ENCODE results near the gene SWI5.

Gene SWI5

DNA sequence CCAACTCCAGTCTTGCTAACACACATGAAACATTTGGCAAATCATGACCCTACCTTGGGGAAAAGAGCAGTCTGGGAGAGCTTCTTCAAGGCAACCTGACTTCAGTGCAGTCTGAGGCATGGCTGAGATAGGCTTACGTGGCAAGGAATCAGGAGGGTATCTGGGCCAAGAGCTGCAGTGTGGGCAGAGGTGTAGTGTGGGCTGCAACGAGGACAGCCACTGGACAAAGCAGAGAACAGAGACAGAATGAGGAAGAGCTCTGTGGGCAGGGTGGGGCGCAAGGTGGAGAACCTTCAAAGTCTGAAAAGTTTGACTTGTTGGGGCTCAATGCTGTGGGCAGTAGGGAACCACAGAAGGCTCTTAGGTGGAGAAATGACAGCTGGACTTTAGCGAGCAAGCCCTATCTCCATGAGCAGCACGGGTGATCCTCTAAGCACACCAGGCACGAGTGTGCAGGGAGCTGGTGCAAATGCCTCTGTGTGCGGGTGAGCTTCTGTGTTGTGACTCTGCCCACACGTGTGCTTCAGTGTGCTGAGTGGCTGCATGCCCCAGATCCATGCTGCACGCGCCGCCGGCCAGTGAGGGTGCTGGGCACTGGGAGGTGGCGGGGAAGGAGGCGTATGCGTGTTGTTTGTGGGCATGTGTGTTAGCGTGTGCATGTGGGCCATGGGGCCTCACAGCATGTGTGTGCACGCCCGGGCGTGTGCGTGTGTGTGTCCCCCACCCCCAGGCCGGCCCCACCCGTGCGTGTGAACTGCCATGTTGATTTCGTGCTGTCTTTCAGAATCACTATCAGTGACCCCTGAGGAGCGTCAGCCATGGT lies 23.5 kb upstream of the SWI5 start:
- no peak for DNase-seq (ENCODE audit: low spot score)

DNA sequence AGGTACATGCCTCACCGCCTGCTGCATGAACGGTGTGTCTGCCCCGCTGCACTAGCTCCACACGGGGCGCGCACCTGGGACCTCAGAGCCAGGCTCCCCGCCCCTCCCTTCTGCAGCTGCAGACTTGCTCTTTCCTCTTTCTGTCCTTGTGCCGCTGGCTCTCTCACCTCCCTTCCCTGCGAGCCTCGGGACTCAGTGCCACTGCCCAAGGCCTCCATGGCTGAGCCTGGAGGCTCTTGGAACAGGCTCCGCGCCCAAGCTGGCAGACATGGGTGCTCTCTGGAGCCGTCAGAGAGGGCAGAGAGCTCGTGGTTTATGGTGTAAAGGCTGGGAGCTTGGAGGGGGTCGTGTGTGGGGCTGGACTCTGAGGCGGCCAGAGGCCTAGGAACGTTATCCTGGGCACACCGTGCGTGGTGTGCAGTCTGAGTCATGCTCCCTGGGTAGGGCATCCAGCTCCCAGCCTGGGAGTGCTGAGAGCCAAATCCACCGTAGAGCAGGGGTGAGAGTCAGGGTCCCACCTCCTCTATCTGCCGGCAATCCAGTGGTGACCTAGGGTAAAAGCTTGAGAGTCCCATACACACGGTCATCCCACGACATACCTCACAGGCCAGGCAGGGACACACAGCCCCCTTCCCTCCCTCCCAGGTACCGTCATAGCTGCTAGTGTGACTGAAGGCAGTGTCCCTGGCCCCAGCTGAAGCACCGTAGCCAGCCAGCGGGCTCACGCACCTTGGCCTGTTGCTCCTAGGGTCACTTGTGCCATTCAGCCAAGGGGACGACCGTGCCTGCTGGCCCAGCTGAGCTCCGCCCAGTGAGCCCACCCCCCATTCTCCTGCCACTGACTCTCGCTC lies 22.7 kb upstream of the SWI5 start:
- peak; percentile 49 for DNase-seq (ENCODE audit: low spot score)

DNA sequence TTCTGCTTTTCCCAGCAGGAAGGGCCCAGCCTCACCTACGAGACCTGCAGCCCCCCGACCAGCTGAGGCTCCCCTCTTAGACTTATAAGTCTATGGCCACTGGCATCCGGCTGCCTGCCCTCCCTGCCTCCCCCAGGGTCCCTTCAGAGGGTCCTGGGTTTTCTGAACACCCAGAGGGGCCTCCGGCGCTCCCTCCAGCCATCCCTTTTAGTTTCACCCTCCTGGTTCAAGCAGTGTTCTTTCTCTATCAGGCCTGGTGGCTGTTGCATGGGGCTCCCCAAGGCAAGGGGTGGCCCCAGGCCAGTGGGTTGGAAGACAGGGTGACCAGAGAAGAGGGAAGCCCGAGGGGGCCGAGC lies 22.1 kb upstream of the SWI5 start:
- DNase-seq (ENCODE audit: low spot score): no peak

DNA sequence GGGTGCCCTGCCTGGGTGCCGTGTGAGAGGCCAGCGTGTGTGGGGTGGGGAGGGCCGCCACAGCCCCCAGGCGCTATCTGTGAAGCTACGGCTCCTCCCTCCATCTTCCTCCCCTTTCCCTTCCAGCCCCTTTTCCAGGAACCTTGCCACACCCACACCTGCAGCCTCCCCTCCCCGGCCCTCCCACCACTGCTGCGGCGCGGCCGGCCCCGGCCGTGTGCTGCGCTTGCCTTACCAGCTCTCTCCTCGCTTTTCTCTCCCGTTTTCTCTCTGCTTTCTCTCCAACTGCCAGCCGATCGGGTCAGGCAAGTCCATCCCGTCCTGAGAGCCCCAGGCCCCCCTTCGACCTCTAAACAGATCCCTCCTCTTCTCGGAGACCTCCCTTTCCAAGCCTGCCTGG lies 21.7 kb upstream of the SWI5 start:
- no peak for DNase-seq (ENCODE audit: low spot score)

DNA sequence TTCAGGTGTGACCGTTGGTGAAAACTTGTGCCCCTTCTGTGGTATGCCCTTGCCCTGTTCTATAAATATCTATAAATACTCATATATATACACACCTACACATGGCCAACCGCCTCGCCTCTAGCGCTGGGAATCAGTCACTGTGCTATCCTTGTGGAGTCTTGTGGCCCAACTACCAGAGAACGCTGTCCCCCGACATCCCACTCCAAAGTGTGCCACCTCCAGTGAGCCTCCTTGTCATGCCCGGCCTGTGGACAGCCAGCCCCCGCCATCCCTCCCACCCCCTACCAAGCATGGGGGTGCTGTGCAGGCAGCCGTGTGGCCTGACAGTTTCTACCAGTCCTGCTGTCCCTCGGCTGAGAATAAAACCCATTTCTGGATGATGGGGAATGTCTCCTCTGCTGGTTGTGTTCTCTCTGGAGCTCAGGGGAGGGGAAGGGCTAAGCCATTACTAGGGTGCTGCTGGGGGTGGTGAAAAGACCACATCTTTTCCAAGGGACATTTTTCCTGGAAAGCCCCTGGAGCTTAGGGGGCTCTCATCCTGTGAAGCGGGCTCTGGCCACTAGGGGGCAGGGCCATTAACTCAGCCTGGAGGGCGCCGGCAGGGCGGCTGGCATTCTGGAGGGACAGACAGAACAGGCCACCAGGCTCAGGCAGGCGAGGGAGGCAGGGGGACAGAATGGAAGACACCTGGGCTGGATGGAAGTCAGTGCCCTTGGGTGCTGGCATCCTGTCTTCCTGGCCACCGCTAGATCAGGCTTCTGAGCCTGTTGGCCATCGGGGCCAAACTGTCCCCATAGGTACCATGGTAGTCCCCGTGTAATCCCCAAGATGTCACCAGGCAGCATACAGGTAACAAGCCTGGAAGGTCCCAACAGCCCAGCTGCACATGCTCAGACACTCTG lies 21.0 kb upstream of the SWI5 start:
- DNase-seq (ENCODE audit: low spot score): peak; percentile 72

DNA sequence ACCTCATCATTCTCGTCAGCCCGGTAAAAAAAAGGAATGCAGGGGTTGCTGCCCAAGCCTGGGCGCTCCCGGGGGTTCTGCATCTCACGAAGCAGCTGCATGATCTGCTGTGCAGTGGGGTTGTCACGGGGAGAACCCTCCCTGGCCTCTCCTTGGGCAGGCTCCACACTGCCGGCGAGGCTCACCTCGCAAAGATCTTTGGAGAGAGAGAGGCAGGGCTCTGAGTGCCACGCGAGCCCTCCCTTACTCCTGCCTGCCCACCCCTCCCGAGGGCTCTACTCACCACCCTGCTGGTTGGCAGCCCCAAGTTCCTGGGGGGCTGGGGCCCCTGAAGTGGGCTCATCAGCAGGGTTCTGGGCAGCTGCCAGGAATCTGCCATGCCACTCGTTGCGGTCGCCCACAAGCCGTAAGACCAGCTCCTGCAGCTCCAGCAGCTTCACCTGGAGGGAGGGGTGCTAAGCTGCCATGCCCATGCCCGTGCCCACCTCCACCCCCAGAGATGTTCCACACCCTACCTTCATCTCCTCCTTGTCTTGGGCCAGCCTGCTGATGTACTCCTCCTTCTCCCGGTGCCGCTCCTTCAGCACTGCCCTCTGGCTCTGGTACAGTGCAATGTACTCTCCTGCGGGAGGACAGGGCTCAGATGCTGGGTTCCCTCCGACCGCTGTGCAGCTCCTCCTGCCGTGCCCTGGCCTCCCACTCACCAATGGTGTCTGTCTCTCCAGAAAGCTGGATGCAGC lies 18.8 kb upstream of the SWI5 start:
- no peak for DNase-seq (ENCODE audit: low spot score)

DNA sequence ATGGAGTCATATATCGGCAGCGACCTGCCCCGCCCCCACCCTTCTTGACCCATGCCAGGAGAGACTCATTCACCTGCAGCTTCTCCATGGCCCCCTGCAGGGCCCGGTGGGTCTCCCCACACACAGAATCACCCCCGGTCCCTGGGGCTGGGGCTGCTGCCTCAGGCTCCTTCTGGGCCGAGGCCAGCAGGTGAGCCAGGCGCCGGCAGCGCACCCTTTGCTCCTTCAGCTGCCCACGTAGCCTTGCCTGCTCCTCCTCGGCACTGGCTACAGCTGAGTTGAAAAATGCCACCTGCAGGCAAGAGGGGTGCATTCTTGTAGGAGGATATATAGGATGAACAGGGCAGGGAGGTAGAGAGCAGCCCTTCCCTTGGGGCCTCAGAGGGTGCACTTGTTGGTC lies 18.2 kb upstream of the SWI5 start:
- no peak for DNase-seq (ENCODE audit: low spot score)

DNA sequence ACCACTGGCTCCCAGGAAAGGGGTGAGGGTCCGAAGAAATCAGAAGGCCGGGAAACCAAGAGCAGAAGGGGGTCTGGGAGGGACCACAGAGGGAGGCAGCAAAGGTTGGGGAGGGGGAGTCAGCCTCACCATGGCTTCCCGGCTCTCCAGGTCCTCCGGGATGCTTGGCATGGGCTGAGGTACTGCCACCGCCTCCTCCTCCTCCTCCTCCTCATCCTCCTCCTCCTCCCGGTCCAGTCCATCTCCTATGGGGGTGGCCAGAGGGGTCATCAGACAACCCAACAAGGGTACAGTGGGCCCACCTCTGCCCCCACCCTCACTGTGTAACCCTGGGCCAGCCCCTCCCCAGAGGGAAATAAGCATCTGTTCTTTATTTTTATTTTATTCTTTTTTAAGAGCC lies 17.8 kb upstream of the SWI5 start:
- DNase-seq (ENCODE audit: low spot score): no peak

DNA sequence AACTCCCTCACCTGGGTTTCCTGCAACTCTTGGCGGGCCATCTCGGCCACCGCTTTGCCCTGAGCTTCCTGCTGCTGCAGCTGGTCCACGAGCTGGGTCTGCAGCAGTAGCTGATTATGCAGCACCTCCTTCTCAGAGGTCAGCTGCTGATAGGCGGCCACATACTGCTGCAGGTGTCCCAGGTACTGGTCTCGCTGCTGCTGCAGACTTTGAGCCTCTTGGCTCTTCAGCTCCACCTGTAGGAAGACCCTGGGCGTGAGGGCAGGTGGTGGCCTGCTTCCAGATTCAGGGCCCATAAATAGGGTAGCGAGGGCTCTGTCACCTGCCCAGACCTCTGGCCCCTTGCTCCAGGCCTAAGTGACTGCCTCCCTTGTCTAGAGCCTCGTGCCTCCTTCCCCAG lies 16.9 kb upstream of the SWI5 start:
- DNase-seq (ENCODE audit: low spot score): no peak

DNA sequence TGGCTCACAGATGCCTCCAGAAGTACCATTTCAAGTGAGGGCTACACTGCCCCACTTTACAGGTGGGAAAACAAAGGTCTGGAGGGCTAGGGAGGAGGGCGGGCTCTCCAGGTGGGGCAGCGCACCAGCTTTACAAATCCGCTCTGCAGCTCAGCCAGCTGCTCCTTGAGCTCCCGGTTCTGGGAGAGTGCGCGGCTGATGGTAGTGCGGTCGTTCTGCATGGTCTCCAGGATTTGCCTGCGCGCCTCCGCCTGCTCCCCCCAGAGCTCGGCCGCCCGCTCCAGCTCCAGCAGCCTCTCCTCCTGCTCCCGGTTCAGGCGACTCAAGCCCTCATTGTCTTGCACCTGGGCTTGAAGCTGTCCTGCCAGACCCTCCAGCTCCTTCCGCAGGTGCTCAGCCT lies 15.7 kb upstream of the SWI5 start:
- DNase-seq (ENCODE audit: low spot score): no peak

DNA sequence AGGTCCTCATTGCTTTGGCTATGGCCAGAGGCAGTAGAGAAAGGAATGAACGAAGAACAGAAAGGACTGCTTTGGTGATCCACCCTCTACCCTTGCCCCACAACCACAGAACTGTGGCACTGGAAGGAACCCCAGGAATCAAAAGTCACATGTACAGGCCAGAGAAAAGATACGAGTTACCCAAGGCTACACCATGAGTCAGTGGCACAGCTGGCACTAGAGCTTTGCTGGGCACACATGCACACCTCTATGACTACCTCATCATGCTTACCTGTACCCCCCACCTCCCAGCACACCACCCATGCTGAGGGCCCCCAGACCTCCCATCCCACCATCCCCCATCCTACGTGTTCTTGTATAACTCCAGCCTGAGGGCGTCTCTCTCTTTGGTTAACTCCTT lies 13.4 kb upstream of the SWI5 start:
- no peak for DNase-seq (ENCODE audit: low spot score)

DNA sequence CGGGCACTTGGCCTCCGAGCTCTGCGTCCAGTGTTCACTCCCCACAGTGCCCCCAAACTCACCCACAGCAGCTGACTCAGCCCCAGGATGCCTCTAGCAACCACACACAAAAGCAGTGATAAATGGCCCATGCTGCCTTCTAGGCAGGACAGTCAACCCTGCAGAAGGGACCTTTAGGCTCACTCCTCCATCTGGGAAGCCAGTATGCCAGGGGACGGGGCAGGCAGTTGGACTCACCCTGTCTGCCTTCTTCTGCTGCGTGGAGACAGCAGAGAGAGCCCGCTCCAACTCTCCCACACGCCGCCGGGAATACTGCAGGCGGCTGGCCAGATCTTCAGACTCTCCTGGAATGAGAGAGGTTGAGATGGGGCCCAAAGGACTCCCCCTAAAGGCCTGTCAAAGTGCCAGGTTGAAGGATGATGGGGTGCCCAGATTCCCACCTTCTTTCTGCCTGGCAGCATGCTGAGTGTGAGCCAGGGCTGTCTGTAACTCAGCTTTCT lies 10.7 kb upstream of the SWI5 start:
- DNase-seq (ENCODE audit: low spot score): no peak

DNA sequence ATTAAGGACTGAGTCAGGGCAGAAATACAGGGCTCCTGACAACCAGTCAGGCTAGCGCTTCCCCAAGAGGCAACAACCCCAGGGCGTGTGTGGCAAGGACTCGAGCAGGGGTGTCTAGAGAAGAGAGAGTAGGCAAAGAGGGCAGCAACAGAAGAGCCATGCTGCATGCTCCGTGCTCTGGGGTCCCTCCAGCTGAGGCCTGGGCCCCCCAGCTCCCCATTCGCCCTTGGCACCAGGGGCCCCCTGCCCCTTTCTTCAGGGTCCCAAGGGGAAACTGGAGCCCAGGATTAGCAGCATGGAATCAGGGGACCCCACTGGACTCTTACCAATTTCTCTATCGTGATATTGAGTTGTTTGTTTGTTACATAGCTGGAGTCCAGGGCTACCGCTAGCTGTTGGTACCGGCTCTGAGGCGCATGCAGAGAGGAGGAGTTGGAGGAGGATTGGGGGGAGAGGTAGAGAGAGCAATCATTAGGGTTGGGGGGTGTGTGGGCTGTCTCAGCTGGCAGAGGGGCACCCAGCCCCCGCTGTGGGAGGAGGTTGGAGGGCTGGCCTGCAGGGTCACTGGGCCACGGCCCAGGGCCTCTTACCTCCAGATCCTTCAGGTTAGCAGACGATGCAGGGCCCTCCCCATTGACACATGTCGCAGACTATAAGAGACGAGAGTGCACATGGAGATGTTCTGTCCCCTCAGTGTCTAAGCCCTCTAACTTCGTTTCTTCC lies 9.0 kb upstream of the SWI5 start:
- no peak for DNase-seq (ENCODE audit: low spot score)

DNA sequence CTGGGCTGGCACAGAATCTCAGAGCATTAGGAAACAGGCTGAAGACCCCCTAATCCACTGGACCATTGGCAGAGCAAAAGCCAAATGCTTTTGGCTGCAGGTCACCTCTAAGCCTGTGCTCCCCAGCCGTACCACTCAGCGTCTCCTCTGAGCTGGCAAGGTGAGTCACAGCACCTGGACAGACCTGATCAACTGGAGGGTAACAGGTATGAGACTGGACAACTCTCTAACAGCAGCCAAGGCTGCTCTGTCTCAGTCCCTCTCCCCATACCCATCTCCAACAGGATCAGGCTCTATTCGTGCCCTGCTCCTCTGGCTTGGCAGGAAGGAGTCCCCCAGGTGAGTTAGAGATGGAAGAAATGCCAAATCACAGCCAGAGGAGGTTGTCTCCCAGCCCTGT lies 5.0 kb upstream of the SWI5 start:
- DNase-seq (ENCODE audit: low spot score): no peak

DNA sequence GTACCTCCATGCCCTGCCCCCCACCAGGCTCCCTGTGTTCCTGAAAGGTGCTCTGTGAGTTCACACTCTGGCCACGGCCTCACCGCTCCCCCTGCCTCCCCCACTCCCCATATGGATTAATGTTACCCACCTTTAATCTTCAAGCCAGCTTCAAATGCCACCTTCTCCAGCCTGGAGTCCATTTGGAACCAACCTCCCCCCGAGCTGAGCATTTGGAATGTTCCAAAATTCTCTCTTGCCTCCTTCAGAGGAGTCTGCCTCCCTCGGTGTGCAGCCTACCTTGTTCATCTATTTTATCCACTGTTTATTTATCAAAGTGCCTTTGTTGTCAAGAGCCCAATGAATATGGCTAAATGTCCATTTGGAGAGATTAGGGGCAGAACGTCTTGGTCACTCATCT lies 4.6 kb upstream of the SWI5 start:
- no peak for DNase-seq (ENCODE audit: low spot score)

DNA sequence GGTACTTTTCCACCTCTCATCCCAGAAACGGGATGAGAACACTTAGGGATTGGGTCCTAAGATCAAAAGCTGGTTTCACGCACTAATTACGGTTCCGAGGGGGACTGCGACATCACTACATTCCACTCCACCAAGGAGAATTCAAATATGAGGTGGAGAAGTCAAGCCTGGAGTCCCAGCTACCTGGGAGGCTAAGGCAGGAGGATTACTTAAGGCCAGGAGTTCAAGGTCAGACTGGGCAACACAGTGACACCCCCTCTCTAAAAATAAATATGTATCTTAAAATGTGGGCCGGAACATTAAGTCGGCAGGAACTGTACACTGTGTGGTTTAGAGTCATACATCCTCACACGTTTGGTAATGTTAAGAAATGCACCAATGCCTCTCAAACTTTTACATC lies 1.8 kb upstream of the SWI5 start:
- DNase-seq (ENCODE audit: low spot score): no peak

DNA sequence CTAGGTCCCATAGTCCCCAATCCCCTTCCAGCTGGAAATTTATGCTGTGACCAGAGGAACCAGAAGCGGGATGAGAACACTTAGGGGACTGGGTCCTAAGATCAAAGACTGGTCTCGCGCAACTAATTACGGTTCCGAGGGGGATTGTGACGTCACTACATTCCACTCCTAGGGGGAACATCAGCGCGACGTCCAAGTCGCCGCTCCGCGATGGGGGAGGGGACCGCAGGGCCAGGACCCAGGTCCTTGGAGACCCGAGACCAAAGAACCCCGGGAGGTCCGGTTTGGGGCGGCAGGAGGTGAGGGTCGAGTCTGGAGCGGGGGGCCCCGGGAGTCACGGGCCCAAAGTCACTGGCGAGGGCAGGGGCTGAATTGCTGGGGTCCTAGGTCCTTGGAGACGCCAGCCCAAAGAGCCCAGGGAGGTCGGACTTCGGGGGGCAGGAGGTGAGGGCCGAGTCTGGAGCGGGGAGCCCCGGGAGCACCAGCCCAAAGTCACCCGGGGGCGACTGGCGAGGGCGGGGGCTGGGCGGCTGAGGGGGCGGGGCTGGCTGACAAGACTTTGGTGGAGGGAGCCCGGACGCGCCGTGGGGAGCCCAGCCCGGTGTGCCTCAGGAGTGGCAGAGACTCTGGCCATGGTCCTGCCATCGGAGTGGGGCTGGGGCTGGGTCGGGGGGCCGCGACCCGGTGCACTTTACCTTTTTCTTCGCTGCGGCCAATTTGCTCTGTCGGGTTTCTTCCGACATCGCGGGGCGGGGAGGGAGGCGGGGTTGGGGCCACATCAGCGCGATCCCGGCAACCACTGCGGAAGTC lies 673 bp upstream of the SWI5 start, which contains the start of gene GOLGA2:
Gene GOLGA2, minus strand, starts transcription at position 810 of the 810 bp plus-strand sequence. Its CDS starts 31 bp downstream, at position 779.
- peak; percentile 84 for DNase-seq (ENCODE audit: low spot score)

DNA sequence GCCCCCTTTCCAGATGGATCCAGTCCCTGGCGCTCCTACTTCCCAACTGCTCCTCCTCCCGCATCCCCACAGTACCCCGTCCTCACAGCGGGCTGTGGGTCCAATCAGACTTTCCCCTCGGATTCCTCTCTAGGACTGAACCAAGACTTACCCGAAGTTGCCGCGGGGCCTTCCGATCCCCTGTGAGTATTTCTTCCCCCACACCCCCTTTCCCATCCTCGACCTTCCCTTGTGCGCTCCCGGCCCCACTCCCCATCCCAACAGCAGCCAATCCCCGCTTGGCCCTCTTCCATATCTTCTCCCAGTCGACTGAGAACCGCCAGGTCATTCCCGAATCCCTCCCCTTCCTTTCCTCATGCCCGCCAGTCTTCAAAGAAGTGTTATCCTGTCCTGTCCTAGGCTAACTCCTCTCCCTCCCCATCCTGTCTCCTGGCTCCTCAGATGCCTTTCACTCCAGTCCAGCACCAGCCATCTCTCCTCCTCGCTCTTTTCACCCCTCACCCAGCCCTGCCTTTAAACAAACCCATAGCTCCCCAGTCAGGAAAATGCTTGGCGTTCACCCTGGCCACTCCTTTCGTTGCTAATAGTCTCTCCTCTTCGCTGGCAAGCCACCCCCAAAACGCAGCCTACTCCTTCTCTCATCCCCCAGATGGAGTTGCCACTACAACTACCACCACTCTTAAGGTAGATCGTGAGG lies 646 bp downstream of the SWI5 start:
- no peak for DNase-seq (ENCODE audit: low spot score)
